HCT116 (cell line): Measurements from ENCODE around the gene SLC12A4. TPM values are rescaled to one million over a fixed set of nuclear protein-coding genes. Genes with fewer than 3 reads are reported as not detected.

ENCODE experiments used
- ATAC-seq: fragments of 200-7000 bp; cut with Tn5 transposase; 2 replicates; pipeline ENCODE4 v1.9.1; 2020; ENCODE audit warnings: mild to moderate bottlenecking, moderate library complexity
- BruUV-seq: library from RNA; stranded (reverse); fragments of 400-500 nt; replicated peaks from 2 replicates; lab custom pipeline; 2021; lab: Mats Ljungman, UMichigan
- CTCF ChIA-PET: fragments of 300-600 bp; sonication (Branson Sonifier 250); formaldehyde crosslinking; loops from one replicate; lab custom pipeline; 2021; ENCODE audit warnings: antibody characterized with exemption; lab: Charles Lee
- POLR2A ChIA-PET: fragments of 300-600, 350-600 bp; sonication (Branson Sonifier 250); formaldehyde crosslinking; loops from one replicate; lab custom pipeline; 2021; ENCODE audit warnings: antibody characterized with exemption; lab: Charles Lee
- RAD21 ChIA-PET, 2 experiments: fragments of 300-600 bp; sonication (Branson Sonifier 250); formaldehyde crosslinking; loops; one replicate each; lab custom pipeline; 2023; ENCODE audit warnings: low total read pairs in 2 of 2; ENCODE audit not compliant: uncharacterized antibody in 2 of 2, unreplicated experiment in 2 of 2, low non-redundant PET in 1 of 2; lab: Charles Lee
- DNase-seq: peaks from one replicate; pipeline ENCODE4 v3.0.0-alpha.2; 2010; ENCODE audit warnings: low read depth, low spot score
- H2AFZ ChIP-seq: fragments of 200-600 bp; shearing (Covaris generic), sonication (generic); 2 replicates; pipeline ENCODE4 v1.6.1; 2017; ENCODE audit warnings: low read depth, mixed run types, mixed read lengths, antibody characterized with exemption, low read length; ENCODE audit not compliant: poor library complexity, severe bottlenecking
- H3K27ac ChIP-seq: 2 replicates; pipeline ENCODE4 v1.5.1; 2012; ENCODE audit warnings: low read depth, low read length
- H3K27me3 ChIP-seq: fragments of 200-600 bp; sonication (generic); 2 replicates; pipeline ENCODE4 v1.6.1; 2016; ENCODE audit warnings: mixed run types, low read length, mixed read lengths; ENCODE audit not compliant: insufficient read depth
- H3K36me3 ChIP-seq, 2 experiments: fragments of 200-500 bp in 1 of 2; fragments of 200-600 bp in 1 of 2; sonication (Bioruptor generic) in 1 of 2; sonication (generic) in 1 of 2; 2 replicates each; pipeline versions ENCODE4 v1.5.1 to v1.6.1; 2014 to 2016; ENCODE audit warnings: low read length in 2 of 2, inconsistent platforms in 1 of 2, mixed read lengths in 1 of 2, mixed run types in 1 of 2; ENCODE audit not compliant: insufficient read depth in 2 of 2, control insufficient read depth in 1 of 2
- H3K4me1 ChIP-seq, 2 experiments: fragments of 200-600 bp in 1 of 2; sonication (generic) in 1 of 2; 2 replicates each; pipeline versions ENCODE4 v1.5.1 to v1.6.1; 2012 to 2017; ENCODE audit warnings: low read length in 2 of 2, inconsistent platforms in 1 of 2, mild to moderate bottlenecking in 1 of 2, mixed read lengths in 1 of 2, mixed run types in 1 of 2, moderate library complexity in 1 of 2; ENCODE audit not compliant: insufficient read depth in 2 of 2, control insufficient read depth in 1 of 2
- H3K4me2 ChIP-seq: fragments of 200-600 bp; sonication (generic); 2 replicates; pipeline ENCODE4 v1.6.1; 2017; ENCODE audit warnings: mixed run types, low read length, mixed read lengths
- H3K4me3 ChIP-seq, 2 experiments: fragments of 200-600 bp in 1 of 2; sonication (generic) in 1 of 2; replicated peaks in 1 of 2; 2 replicates each; pipeline ENCODE4 v1.5.1; 2011 to 2016; ENCODE audit warnings: low read length in 2 of 2, control low read depth in 1 of 2, low read depth in 1 of 2, mild to moderate bottlenecking in 1 of 2, mixed read lengths in 1 of 2, mixed run types in 1 of 2
- H3K79me2 ChIP-seq: fragments of 200-600 bp; sonication (generic); 2 replicates; pipeline ENCODE4 v1.6.1; 2017; ENCODE audit warnings: mild to moderate bottlenecking, mixed run types, low read length, moderate library complexity, mixed read lengths; ENCODE audit not compliant: insufficient read depth
- H3K9ac ChIP-seq: fragments of 200-600 bp; sonication (generic); 2 replicates; pipeline ENCODE4 v1.6.1; 2016; ENCODE audit warnings: low read length, mixed read lengths
- H3K9me2 ChIP-seq: fragments of 200-600 bp; sonication (generic), shearing (Covaris generic); 2 replicates; pipeline ENCODE4 v1.6.1; 2017; ENCODE audit warnings: mixed run types, mild to moderate bottlenecking, moderate library complexity; ENCODE audit not compliant: insufficient read depth
- H3K9me3 ChIP-seq, 2 experiments: fragments of 200-500 bp in 1 of 2; fragments of 200-600 bp in 1 of 2; sonication (Bioruptor generic) in 1 of 2; sonication (generic) in 1 of 2; 2 replicates each; pipeline ENCODE4 v1.6.1; 2014 to 2017; ENCODE audit warnings: low read length in 2 of 2, mixed read lengths in 2 of 2, inconsistent platforms in 1 of 2, low read depth in 1 of 2, mild to moderate bottlenecking in 1 of 2, mixed run types in 1 of 2, moderate library complexity in 1 of 2; ENCODE audit not compliant: control insufficient read depth in 1 of 2, insufficient read depth in 1 of 2
- H4K20me1 ChIP-seq: fragments of 200-600 bp; sonication (generic), shearing (Covaris generic); 2 replicates; pipeline ENCODE4 v1.6.1; 2017; ENCODE audit warnings: mixed run types, mild to moderate bottlenecking, moderate library complexity; ENCODE audit not compliant: insufficient read depth
- CBX3 ChIP-seq: IDR thresholded peaks from 2 replicates; pipeline ENCODE4 v1.6.1; 2012; ENCODE audit warnings: low read depth
- CTCF ChIP-seq, 3 experiments: fragments of 200-600 bp in 1 of 3; sonication (generic) in 1 of 3; IDR thresholded peaks in 2 of 3; conservative IDR thresholded peaks in 1 of 3; 2 replicates each; pipeline ENCODE4 v1.5.1; 2012 to 2017; ENCODE audit warnings: low read depth in 2 of 3, low read length in 2 of 3, antibody characterized with exemption in 1 of 3, borderline replicate concordance in 1 of 3, control low read depth in 1 of 3, mild to moderate bottlenecking in 1 of 3, mixed read lengths in 1 of 3, mixed run types in 1 of 3, moderate library complexity in 1 of 3; ENCODE audit not compliant: insufficient read depth in 1 of 3
- EZH2 ChIP-seq: fragments of 200-600 bp; sonication (generic); IDR thresholded peaks from 2 replicates; pipeline ENCODE4 v1.6.1; 2017; ENCODE audit warnings: antibody characterized with exemption, mixed run types
- POLR2A ChIP-seq: IDR thresholded peaks from 2 replicates; pipeline ENCODE4 v1.7.0; 2011; ENCODE audit warnings: borderline replicate concordance; ENCODE audit not compliant: insufficient read depth, insufficient read length; ENCODE audit errors: extremely low read depth
- REST ChIP-seq: IDR thresholded peaks from 2 replicates; pipeline ENCODE4 v1.6.1; 2012; ENCODE audit warnings: low read depth
- SP1 ChIP-seq: IDR thresholded peaks from 2 replicates; pipeline ENCODE4 v1.6.1; 2012; ENCODE audit warnings: low read depth
- YY1 ChIP-seq: IDR thresholded peaks from 2 replicates; pipeline ENCODE4 v1.6.1; 2011; ENCODE audit warnings: low read length, low read depth, moderate library complexity, mild to moderate bottlenecking; ENCODE audit not compliant: insufficient replicate concordance; ENCODE audit errors: extremely low read depth
- intact Hi-C: fragments of 100-400 bp; cut with micrococcal nuclease; formaldehyde crosslinking; loops from 2 replicates; pipeline ENCODE4 v1.10.0; 2022
- total RNA-seq: library from RNA; stranded (reverse); gene quantifications from one replicate; pipeline ENCODE4 v1.2.1, GENCODE V29; 2021; ENCODE audit not compliant: unreplicated experiment

SLC12A4 gene
- total RNA-seq, 1 experiment from 2014 or later: 46.0 TPM

GRCh38 chr16:67946966-67947558, 21.4 kb downstream of the SLC12A4 start:
- BruUV-seq: no TSS peak
- intact Hi-C loops: no loop called here
- DNase-seq: no peak
- Histone ChIP-seq H3K36me3 (peaks cover 4 to 17% of the 10 kb centered on the region in 2 experiments; a peak in 2 of 4 replicates), H3K27me3 (no peaks in the 10 kb centered on the region), H3K9me3 (no peaks in the 10 kb centered on the region), H3K79me2 (no peaks in the 10 kb centered on the region), H3K27ac (no peak overlapping the region), H3K9me2 (no peaks in the 10 kb centered on the region), H2AFZ (no peak overlapping the region), H4K20me1 (no peaks in the 10 kb centered on the region), H3K4me2 (no peak overlapping the region), H3K4me1 (peaks cover 0 to 2% of the 10 kb centered on the region in 2 experiments; a peak in 1 of 4 replicates), H3K4me3 (no peak overlapping the region), H3K9ac (no peak overlapping the region)
- RAD21 ChIA-PET: no interaction called here
- no peak for TF ChIP-seq REST
- TF ChIP-seq CBX3: no peak
- no peak for TF ChIP-seq POLR2A
- no peak for TF ChIP-seq EZH2
- no peak for TF ChIP-seq CTCF (IDR thresholded peaks at IDR 0.05 in 2 of 3, conservative IDR thresholded peaks at IDR 0.05 in 1 of 3; ENCODE audit: borderline replicate concordance in 1 of 3, insufficient read depth in 1 of 3, low read depth in 2 of 3, low read length in 2 of 3)
- no peak for TF ChIP-seq YY1
- no peak for TF ChIP-seq SP1
- POLR2A ChIA-PET: no interaction called here
- CTCF ChIA-PET: interaction anchor here (0.5 kb wide), 1 partner anchor 134 kb away, joined by 3 read pairs; no protein-coding TSS in a partner anchor
- no peak for ATAC-seq
